Measurements from ENCODE around the gene NDUFB8.

NDUFB8 gene

DNA sequence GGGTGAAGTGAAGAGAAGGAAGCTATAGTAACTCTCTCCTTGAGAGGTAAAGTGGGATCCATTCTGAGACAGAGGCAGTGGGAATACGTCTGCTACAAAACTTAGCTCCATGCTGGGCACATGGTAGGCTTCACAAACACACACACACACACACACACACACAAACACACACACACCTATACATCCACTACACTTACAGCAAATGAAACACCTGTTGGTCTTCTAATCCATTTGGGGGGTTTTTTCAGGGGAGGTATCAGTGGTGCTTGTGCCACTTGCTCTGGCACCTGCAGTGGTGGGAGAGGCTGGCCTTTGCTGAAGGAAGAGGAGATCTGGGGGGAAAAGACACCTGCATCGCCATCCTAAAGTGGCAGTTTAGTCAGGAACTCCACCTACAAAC is 24.5 kb downstream of the NDUFB8 start:
- TF ChIP-seq CTCF (IDR thresholded peaks at IDR 0.05; ENCODE audit: low read depth, low read length, missing control alignments): no peak
- Histone ChIP-seq H3K4me3 (ENCODE audit: low read depth, low read length) (no peak overlapping the region), H3K27me3 (replicated peaks) (no peaks in the 10 kb centered on the region), H3K36me3 (replicated peaks) (no peaks in the 10 kb centered on the region), H3K27ac (no peak overlapping the region)
- DNase-seq: no peak
- in situ Hi-C loops (cut with HindIII; ENCODE audit: low pct_ligation_motif_present, low sequenced_read_pairs): loop anchor here (25.0 kb wide), 1 partner anchor 168 kb away; the partner anchor contains the start of genes PKD2L1 and SCD

DNA sequence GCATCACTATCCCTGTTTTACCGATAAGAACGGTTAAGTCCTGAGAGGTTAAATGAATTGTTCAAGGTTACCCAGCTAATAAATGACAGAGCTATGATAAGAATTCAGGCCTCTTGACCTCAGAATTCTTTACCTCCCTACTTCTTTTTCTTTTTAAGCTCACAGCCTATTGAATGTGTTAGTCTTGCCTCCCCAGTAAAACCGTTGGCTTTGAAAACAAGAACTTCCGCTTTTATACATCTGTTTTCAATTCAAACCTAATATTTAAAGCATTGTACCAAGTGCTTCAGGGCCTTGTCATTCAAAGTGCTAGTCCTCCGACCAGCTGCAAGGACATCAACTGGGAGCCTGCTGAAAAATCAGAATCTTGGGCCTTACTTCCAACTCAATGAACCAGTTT is 25.6 kb downstream of the NDUFB8 start:
- no peaks in the 10 kb centered on the region for H3K36me3 ChIP-seq (replicated peaks)
- no peak for DNase-seq
- in situ Hi-C loops (cut with HindIII; ENCODE audit: low pct_ligation_motif_present, low sequenced_read_pairs): loop anchor here (25.0 kb wide), 1 partner anchor 167 kb away; the partner anchor contains the start of genes PKD2L1 and SCD
- H3K27me3 ChIP-seq (replicated peaks): no peaks in the 10 kb centered on the region
- no peak overlapping the region for H3K4me3 ChIP-seq (ENCODE audit: low read depth, low read length)
- no peak overlapping the region for H3K27ac ChIP-seq
- no peak for TF ChIP-seq CTCF (IDR thresholded peaks at IDR 0.05; ENCODE audit: low read depth, low read length, missing control alignments)

GRCh38 chr10:100502926-100503494 is 26.7 kb downstream of the NDUFB8 start:
- no peak overlapping the region for H3K27ac ChIP-seq
- no peaks in the 10 kb centered on the region for H3K27me3 ChIP-seq (replicated peaks)
- DNase-seq: no peak
- in situ Hi-C loops (cut with HindIII; ENCODE audit: low pct_ligation_motif_present, low sequenced_read_pairs): loop anchor here (25.0 kb wide), 1 partner anchor 166 kb away; the partner anchor contains the start of genes PKD2L1 and SCD
- no peak overlapping the region for H3K4me3 ChIP-seq (ENCODE audit: low read depth, low read length)
- no peaks in the 10 kb centered on the region for H3K36me3 ChIP-seq (replicated peaks)
- TF ChIP-seq CTCF (IDR thresholded peaks at IDR 0.05; ENCODE audit: low read depth, low read length, missing control alignments): no peak

DNA sequence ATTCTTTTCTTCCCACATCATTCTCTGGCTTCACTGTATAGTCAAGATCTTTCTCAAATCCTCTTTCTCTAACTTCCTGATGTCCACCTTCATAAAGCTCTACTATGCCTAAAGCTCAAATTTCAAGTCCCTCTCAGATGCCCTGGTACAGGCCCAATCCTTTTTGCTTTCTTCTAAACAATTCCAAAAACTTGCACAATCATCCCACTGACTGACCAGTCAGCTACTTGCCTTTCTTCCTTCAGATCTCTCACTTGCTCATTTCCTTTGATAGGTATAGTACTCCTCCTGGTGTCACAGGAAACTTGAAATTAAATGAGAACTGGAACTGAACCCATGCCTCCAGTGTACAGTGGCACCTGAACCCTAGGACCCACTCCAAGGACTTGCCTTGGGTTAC is 28.2 kb downstream of the NDUFB8 start:
- Histone ChIP-seq H3K4me3 (ENCODE audit: low read depth, low read length) (no peak overlapping the region), H3K27ac (no peak overlapping the region), H3K27me3 (replicated peaks) (no peaks in the 10 kb centered on the region), H3K36me3 (replicated peaks) (no peaks in the 10 kb centered on the region)
- in situ Hi-C loops (cut with HindIII; ENCODE audit: low pct_ligation_motif_present, low sequenced_read_pairs): loop anchor here (25.0 kb wide), 1 partner anchor 164 kb away; the partner anchor contains the start of genes PKD2L1 and SCD
- TF ChIP-seq CTCF (IDR thresholded peaks at IDR 0.05; ENCODE audit: low read depth, low read length, missing control alignments): no peak
- no peak for DNase-seq

DNA sequence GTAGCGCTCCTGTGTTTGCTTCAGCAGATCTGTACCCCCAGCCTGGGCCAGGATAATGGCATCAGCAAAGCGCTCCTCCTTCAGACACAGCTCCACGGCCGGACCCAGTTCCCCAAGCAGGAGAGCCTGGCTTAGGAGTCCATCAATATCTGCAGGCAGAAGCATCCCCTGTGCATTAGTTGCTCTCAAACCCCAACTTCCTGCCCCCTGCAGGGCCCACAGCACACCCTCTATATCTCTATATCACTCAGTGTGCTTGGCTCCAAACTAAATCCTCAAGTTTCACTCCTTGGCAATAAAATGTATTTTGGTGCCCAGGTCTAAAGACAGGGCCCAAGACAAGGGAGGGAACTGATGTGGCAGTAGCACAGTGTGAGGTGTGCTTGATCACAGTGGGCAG is 31.6 kb downstream of the NDUFB8 start:
- in situ Hi-C loops (cut with HindIII; ENCODE audit: low pct_ligation_motif_present, low sequenced_read_pairs): no loop called here
- no peak for DNase-seq
- Histone ChIP-seq H3K27ac (no peak overlapping the region), H3K36me3 (replicated peaks) (no peaks in the 10 kb centered on the region), H3K4me3 (ENCODE audit: low read depth, low read length) (no peak overlapping the region), H3K27me3 (replicated peaks) (no peaks in the 10 kb centered on the region)
- no peak for TF ChIP-seq CTCF (IDR thresholded peaks at IDR 0.05; ENCODE audit: low read depth, low read length, missing control alignments)

- H3K27ac ChIP-seq: no peak overlapping the region
- in situ Hi-C loops (cut with HindIII; ENCODE audit: low pct_ligation_motif_present, low sequenced_read_pairs): no loop called here
- DNase-seq: no peak
- no peaks in the 10 kb centered on the region for H3K36me3 ChIP-seq (replicated peaks)
- H3K4me3 ChIP-seq (ENCODE audit: low read depth, low read length): no peak overlapping the region
- H3K27me3 ChIP-seq (replicated peaks): no peaks in the 10 kb centered on the region
- no peak for TF ChIP-seq CTCF (IDR thresholded peaks at IDR 0.05; ENCODE audit: low read depth, low read length, missing control alignments)
Observed at GRCh38 chr10:100496567-100496966, 33.1 kb downstream of the NDUFB8 start.
